H9 (cell line): Measurements from ENCODE around the gene CARS1. TPM values are rescaled to one million over a fixed set of nuclear protein-coding genes. Genes with fewer than 3 reads are reported as not detected.

ENCODE experiments used
- DNase-seq: peaks from one replicate; pipeline ENCODE4 v3.0.0-alpha.2; 2017
- H2AFZ ChIP-seq: one replicate; pipeline ENCODE4 v1.6.1; 2013; ENCODE audit warnings: mild to moderate bottlenecking, low read length, control low read depth, moderate library complexity
- H2AK5ac ChIP-seq: 2 replicates; pipeline ENCODE4 v1.6.1; 2013; ENCODE audit warnings: low read length, control low read depth, mixed read lengths; ENCODE audit not compliant: insufficient read length
- H2BK120ac ChIP-seq: one replicate; pipeline ENCODE4 v1.6.1; 2013; ENCODE audit warnings: low read depth, mild to moderate bottlenecking, low read length, control low read depth, inconsistent platforms; ENCODE audit not compliant: poor library complexity, severe bottlenecking
- H2BK12ac ChIP-seq: 2 replicates; pipeline ENCODE4 v1.6.1; 2013; ENCODE audit warnings: low read length, control low read depth, mixed read lengths, low read depth; ENCODE audit not compliant: insufficient read length
- H2BK15ac ChIP-seq: 2 replicates; pipeline ENCODE4 v1.6.1; 2013; ENCODE audit warnings: low read depth, low read length, control low read depth
- H2BK20ac ChIP-seq: one replicate; pipeline ENCODE4 v1.6.1; 2013; ENCODE audit warnings: low read depth, mild to moderate bottlenecking, low read length, control low read depth, inconsistent platforms; ENCODE audit not compliant: poor library complexity, severe bottlenecking
- H2BK5ac ChIP-seq: 2 replicates; pipeline ENCODE4 v1.6.1; 2013; ENCODE audit warnings: low read length, control low read depth, mixed read lengths; ENCODE audit not compliant: insufficient read length
- H3K14ac ChIP-seq: 2 replicates; pipeline ENCODE4 v1.6.1; 2013; ENCODE audit warnings: low read length, control low read depth; ENCODE audit not compliant: insufficient read depth
- H3K18ac ChIP-seq: 2 replicates; pipeline ENCODE4 v1.6.1; 2013; ENCODE audit warnings: low read depth, mild to moderate bottlenecking, mixed read lengths, low read length, control low read depth; ENCODE audit not compliant: insufficient read length
- H3K23ac ChIP-seq: 2 replicates; pipeline ENCODE4 v1.6.1; 2013; ENCODE audit warnings: low read length, control low read depth, mixed read lengths, low read depth; ENCODE audit not compliant: insufficient read length
- H3K23me2 ChIP-seq: 2 replicates; pipeline ENCODE4 v1.6.1; 2013; ENCODE audit warnings: low read depth, mild to moderate bottlenecking, mixed read lengths, low read length, control low read depth; ENCODE audit not compliant: insufficient read length, poor library complexity, severe bottlenecking
- H3K27ac ChIP-seq: 2 replicates; pipeline ENCODE4 v1.5.1; 2013; ENCODE audit warnings: low read length, control low read depth, mixed read lengths, low read depth; ENCODE audit not compliant: insufficient read length
- H3K27me3 ChIP-seq: 2 replicates; pipeline ENCODE4 v1.6.1; 2013; ENCODE audit warnings: low read length, control low read depth, inconsistent platforms; ENCODE audit not compliant: insufficient read depth
- H3K4ac ChIP-seq: 2 replicates; pipeline ENCODE4 v1.6.1; 2013; ENCODE audit warnings: low read depth, mild to moderate bottlenecking, control low read depth, inconsistent platforms, low read length, moderate library complexity
- H3K4me1 ChIP-seq: 2 replicates; pipeline ENCODE4 v1.6.1; 2013; ENCODE audit warnings: low read length, control low read depth, inconsistent platforms; ENCODE audit not compliant: insufficient read depth
- H3K4me2 ChIP-seq: 2 replicates; pipeline ENCODE4 v1.6.1; 2013; ENCODE audit warnings: low read length, control low read depth, mixed read lengths; ENCODE audit not compliant: insufficient read length, insufficient read depth
- H3K56ac ChIP-seq: 2 replicates; pipeline ENCODE4 v1.6.1; 2013; ENCODE audit warnings: low read depth, mild to moderate bottlenecking, mixed read lengths, low read length, control low read depth; ENCODE audit not compliant: insufficient read length
- H3K79me1 ChIP-seq: 2 replicates; pipeline ENCODE4 v1.6.1; 2013; ENCODE audit warnings: low read depth, mild to moderate bottlenecking, moderate library complexity, low read length, control low read depth, inconsistent platforms; ENCODE audit not compliant: insufficient read depth, poor library complexity, severe bottlenecking
- H3K79me2 ChIP-seq: 2 replicates; pipeline ENCODE4 v1.6.1; 2013; ENCODE audit warnings: low read length, control low read depth, inconsistent platforms; ENCODE audit not compliant: insufficient read depth
- H3K9ac ChIP-seq: 2 replicates; pipeline ENCODE4 v1.6.1; 2013; ENCODE audit warnings: low read length, control low read depth, mixed read lengths; ENCODE audit not compliant: insufficient read length; ENCODE audit errors: extremely low read depth
- H3K9me3 ChIP-seq: one replicate; pipeline ENCODE4 v1.6.1; 2013; ENCODE audit warnings: low read depth, low read length, inconsistent platforms; ENCODE audit not compliant: control insufficient read depth
- H3T11ph ChIP-seq: one replicate; pipeline ENCODE4 v1.6.1; 2013; ENCODE audit warnings: mild to moderate bottlenecking, low read length, control low read depth, inconsistent platforms
- H4K20me1 ChIP-seq: one replicate; pipeline ENCODE4 v1.6.1; 2013; ENCODE audit not compliant: control insufficient read depth, insufficient read length, insufficient read depth
- H4K5ac ChIP-seq: 2 replicates; pipeline ENCODE4 v1.6.1; 2013; ENCODE audit warnings: low read depth, mild to moderate bottlenecking, mixed read lengths, low read length, control low read depth; ENCODE audit not compliant: insufficient read length
- H4K8ac ChIP-seq: replicated peaks from 2 replicates; pipeline ENCODE4 v1.6.1; 2013; ENCODE audit warnings: low read length, control low read depth, mixed read lengths, low read depth; ENCODE audit not compliant: insufficient read length
- H4K91ac ChIP-seq: 2 replicates; pipeline ENCODE4 v1.6.1; 2013; ENCODE audit warnings: low read depth, mild to moderate bottlenecking, moderate library complexity, mixed read lengths, low read length, control low read depth; ENCODE audit not compliant: insufficient read length
- H3K27ac Mint-ChIP-seq, 3 experiments: 2 replicates in 2 of 3; 3 replicates in 1 of 3; pipeline ENCODE4 v1.8.0; 2020 to 2021; ENCODE audit warnings: mixed read lengths in 3 of 3, mild to moderate bottlenecking in 1 of 3, moderate library complexity in 1 of 3
- H3K27me3 Mint-ChIP-seq: 2 replicates; pipeline ENCODE4 v1.8.0; 2021; ENCODE audit warnings: low read depth, mild to moderate bottlenecking, moderate library complexity, mixed read lengths
- H3K36me3 Mint-ChIP-seq, 3 experiments: 2 replicates in 2 of 3; 3 replicates in 1 of 3; pipeline ENCODE4 v1.8.0; 2020 to 2021; ENCODE audit warnings: low read depth in 3 of 3, mixed read lengths in 3 of 3; ENCODE audit not compliant: insufficient read depth in 1 of 3
- H3K4me1 Mint-ChIP-seq, 2 experiments: 2 replicates each; pipeline ENCODE4 v1.8.0; 2020; ENCODE audit warnings: mixed read lengths in 2 of 2
- H3K4me3 Mint-ChIP-seq, 2 experiments: 2 replicates in 1 of 2; 3 replicates in 1 of 2; pipeline ENCODE4 v1.8.0; 2020 to 2021; ENCODE audit warnings: mild to moderate bottlenecking in 2 of 2, mixed read lengths in 2 of 2, moderate library complexity in 1 of 2
- H3K9me3 Mint-ChIP-seq, 2 experiments: 2 replicates in 1 of 2; 3 replicates in 1 of 2; pipeline ENCODE4 v1.8.0; 2020; ENCODE audit warnings: mild to moderate bottlenecking in 2 of 2, mixed read lengths in 2 of 2, moderate library complexity in 1 of 2
- WGBS: extraction: QIAGEN DNeasy Blood & Tissue Kit; methylation state at CpG from one replicate; pipeline ENCODE4 v1.1.7; 2013; ENCODE audit warnings: missing lambda C conversion rate, low lambda C conversion rate, mixed read lengths; ENCODE audit not compliant: insufficient read length; ENCODE audit errors: extremely low coverage; 5-methylcytosine and 5-hydroxymethylcytosine counted together
- total RNA-seq: library from RNA; stranded (reverse); gene quantifications from 2 replicates; pipeline ENCODE4 v1.2.1, GENCODE V29; 2021
- TF ChIP-seq, protein P1 (sequence below): fragments of 200-600 bp; sonication (generic); conservative IDR thresholded peaks from 3 replicates; pipeline ENCODE4 v1.8.0; 2021; ENCODE audit warnings: antibody characterized with exemption, mild to moderate bottlenecking

CARS1 gene
- total RNA-seq, 1 experiment from 2014 or later = 92.3 TPM

DNA sequence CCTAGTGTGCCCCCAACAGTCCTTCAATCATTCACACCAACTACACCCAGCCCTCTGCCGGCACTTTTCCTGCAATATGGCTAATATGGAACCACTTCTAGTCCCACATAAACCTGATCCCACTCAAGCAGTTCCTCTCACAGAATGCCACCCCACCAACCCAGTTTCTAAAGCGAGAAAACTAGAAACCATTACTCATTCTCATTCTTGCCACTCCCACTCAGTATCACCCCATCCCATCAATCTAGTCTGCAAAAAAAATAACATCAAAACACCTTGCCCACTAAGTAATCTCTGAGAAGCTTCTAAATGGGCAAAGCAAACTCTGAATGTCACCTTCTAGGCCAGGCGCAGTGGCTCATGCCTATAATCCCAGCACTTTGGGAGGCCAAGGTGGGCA is 83.0 kb downstream of the CARS1 start:
- no peak for DNase-seq
- Histone ChIP-seq H3K56ac (no peak overlapping the region), H3K18ac (no peak overlapping the region), H3K14ac (no peak overlapping the region), H3K27me3 (no peaks in the 10 kb centered on the region), H3T11ph (no peak overlapping the region), H3K79me2 (peaks cover 10% of the 10 kb centered on the region; the same call in 1 of the 2 replicates), H4K20me1 (no peaks in the 10 kb centered on the region), H4K91ac (no peak overlapping the region), H3K79me1 (peaks cover 12% of the 10 kb centered on the region), H3K23me2 (no peaks in the 10 kb centered on the region), H2BK120ac (no peak overlapping the region), H2BK5ac (no peak overlapping the region), H3K4me2 (no peak overlapping the region), H4K5ac (no peak overlapping the region), H3K4me1 (no peaks in the 10 kb centered on the region), H3K27ac (no peak overlapping the region), H3K9ac (no peak overlapping the region), H2BK12ac (no peak overlapping the region), H3K4ac (no peak overlapping the region), H2BK15ac (no peak overlapping the region), H2AK5ac (no peak overlapping the region), H3K23ac (no peak overlapping the region), H2BK20ac (no peak overlapping the region), H2AFZ (no peak overlapping the region), H3K9me3 (no peaks in the 10 kb centered on the region), H4K8ac (no peak overlapping the region)
- Mint-ChIP-seq H3K36me3 (peaks cover 58 to 94% (median 90%) of the 10 kb centered on the region in 3 experiments), H3K4me1 (no peaks in the 10 kb centered on the region), H3K9me3 (no peaks in the 10 kb centered on the region), H3K27me3 (no peaks in the 10 kb centered on the region), H3K4me3 (no peak overlapping the region; a peak in 1 of 5 replicates), H3K27ac (peak overlapping the region in 2 of 3 experiments; percentile 55 to 68; a peak in 3 of 7 replicates)
- no CpG with 5 or more reads among the region's 3 CpGs for WGBS
- TF ChIP-seq, protein P1, sequence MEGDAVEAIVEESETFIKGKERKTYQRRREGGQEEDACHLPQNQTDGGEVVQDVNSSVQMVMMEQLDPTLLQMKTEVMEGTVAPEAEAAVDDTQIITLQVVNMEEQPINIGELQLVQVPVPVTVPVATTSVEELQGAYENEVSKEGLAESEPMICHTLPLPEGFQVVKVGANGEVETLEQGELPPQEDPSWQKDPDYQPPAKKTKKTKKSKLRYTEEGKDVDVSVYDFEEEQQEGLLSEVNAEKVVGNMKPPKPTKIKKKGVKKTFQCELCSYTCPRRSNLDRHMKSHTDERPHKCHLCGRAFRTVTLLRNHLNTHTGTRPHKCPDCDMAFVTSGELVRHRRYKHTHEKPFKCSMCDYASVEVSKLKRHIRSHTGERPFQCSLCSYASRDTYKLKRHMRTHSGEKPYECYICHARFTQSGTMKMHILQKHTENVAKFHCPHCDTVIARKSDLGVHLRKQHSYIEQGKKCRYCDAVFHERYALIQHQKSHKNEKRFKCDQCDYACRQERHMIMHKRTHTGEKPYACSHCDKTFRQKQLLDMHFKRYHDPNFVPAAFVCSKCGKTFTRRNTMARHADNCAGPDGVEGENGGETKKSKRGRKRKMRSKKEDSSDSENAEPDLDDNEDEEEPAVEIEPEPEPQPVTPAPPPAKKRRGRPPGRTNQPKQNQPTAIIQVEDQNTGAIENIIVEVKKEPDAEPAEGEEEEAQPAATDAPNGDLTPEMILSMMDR = no peak
